Measurements from ENCODE around the gene DCTN3. TPM values are rescaled to one million over a fixed set of nuclear protein-coding genes. Genes with fewer than 3 reads are reported as not detected.
A peak's percentile ranks its signal among the peaks of the same experiment; 100 is the strongest.

DCTN3 gene
- total and polyA plus RNA-seq, 11 donors = 73.8 to 155 (median 121) TPM

GRCh38 chr9:34576597-34577399, 43.5 kb downstream of the DCTN3 start:
- no peak overlapping the region for H3K27ac ChIP-seq
- TF ChIP-seq POLR2A (IDR thresholded peaks at IDR 0.05) = no peak
- TF ChIP-seq, protein P1, sequence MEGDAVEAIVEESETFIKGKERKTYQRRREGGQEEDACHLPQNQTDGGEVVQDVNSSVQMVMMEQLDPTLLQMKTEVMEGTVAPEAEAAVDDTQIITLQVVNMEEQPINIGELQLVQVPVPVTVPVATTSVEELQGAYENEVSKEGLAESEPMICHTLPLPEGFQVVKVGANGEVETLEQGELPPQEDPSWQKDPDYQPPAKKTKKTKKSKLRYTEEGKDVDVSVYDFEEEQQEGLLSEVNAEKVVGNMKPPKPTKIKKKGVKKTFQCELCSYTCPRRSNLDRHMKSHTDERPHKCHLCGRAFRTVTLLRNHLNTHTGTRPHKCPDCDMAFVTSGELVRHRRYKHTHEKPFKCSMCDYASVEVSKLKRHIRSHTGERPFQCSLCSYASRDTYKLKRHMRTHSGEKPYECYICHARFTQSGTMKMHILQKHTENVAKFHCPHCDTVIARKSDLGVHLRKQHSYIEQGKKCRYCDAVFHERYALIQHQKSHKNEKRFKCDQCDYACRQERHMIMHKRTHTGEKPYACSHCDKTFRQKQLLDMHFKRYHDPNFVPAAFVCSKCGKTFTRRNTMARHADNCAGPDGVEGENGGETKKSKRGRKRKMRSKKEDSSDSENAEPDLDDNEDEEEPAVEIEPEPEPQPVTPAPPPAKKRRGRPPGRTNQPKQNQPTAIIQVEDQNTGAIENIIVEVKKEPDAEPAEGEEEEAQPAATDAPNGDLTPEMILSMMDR (IDR thresholded peaks at IDR 0.05) = no peak
- no peaks in the 10 kb centered on the region for H3K9me3 ChIP-seq
- 72 to 88% (median 74%) methylated on average over 12 to 14 of the region's 14 CpGs for WGBS, 4 donors
- peaks cover 0 to 30% (median 10%) of the 10 kb centered on the region in 12 donors for H3K4me1 ChIP-seq
- no peak overlapping the region for H3K4me3 ChIP-seq
- DNase-seq = no peak
- peaks cover 0 to 51% (median 15%) of the 10 kb centered on the region in 9 donors for H3K27me3 ChIP-seq
- intact Hi-C loops (cut with DNase I) = no loop called here
- ATAC-seq = peak in 1 of 4 donors; percentile 23
- no peaks in the 10 kb centered on the region for H3K36me3 ChIP-seq

DNA sequence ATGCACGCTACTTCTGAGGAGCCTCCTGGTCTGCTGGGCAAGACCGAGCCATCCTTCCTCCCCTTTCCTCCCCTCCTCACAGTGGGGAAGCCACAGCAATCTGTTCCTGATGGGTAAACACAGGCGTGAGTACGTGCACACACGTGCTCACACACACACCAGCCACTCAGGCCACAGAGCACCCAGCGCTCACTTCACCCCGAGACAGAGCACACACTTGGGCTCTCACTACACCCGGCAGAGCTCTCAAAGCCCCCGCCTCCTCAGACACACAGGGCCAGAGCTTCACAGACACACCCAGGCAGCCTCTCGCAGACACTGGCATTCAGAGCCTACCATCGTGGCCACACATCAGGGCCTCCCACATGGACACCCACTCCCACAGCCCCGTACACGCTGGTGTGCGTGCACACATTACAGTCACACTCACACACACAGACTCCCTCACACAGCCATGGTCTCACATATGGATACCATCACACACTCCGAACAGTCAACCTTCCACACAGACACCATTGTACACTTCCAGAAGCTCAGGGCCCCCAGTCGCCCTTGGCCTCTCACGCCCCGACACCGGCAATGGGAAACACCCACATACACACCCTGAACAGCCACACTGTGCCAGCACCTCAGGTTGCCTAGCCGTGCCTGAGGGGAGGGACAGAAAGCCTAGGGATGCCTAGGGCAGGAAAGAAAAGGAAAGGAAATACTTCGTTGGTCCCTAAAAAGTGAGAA, 44.3 kb downstream of the DCTN3 start:
- 86 to 88% (median 87%) methylated on average over 21 of the region's 21 CpGs for WGBS, 4 donors
- DNase-seq = no peak

DNA sequence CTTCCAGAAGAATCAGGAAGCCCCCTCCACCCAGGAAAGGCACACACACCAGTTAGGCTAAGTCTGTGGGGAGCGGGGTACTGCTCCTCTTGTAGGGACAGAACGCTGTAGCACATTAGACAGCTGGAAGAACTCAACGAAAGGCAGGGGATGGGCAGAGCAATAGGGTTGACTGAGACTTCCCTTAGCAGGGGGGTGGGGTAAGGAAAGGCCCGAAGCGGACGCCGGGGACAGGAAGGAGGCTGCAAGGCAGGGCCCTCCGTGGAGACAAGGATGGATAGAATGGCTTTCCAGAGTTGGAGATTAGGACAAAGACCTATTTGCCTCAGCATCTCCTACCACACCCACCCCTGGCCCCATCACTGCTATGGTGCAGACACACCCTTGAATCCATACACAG, 45.1 kb downstream of the DCTN3 start:
- peaks cover 0 to 37% (median 15%) of the 10 kb centered on the region in 9 donors for H3K27me3 ChIP-seq
- intact Hi-C loops (cut with DNase I) = no loop called here
- no peaks in the 10 kb centered on the region for H3K9me3 ChIP-seq
- no peaks in the 10 kb centered on the region for H3K36me3 ChIP-seq
- H3K4me1 ChIP-seq = peaks cover 0 to 30% (median 11%) of the 10 kb centered on the region in 12 donors
- DNase-seq (no peak), ATAC-seq (no peak)
- no peak overlapping the region for H3K27ac ChIP-seq
- 46 to 66% (median 61%) methylated on average over 8 of the region's 8 CpGs for WGBS, 4 donors
- H3K4me3 ChIP-seq = no peak overlapping the region
- TF ChIP-seq, protein P1 (IDR thresholded peaks at IDR 0.05) = no peak
- TF ChIP-seq POLR2A (IDR thresholded peaks at IDR 0.05) = no peak

More for the DNA sequence above, 44.3 kb downstream of the DCTN3 start:
- H3K9me3 ChIP-seq = no peaks in the 10 kb centered on the region
- ATAC-seq = no peak
- peaks cover 0 to 44% (median 15%) of the 10 kb centered on the region in 9 donors for H3K27me3 ChIP-seq
- H3K36me3 ChIP-seq = no peaks in the 10 kb centered on the region
- peaks cover 0 to 30% (median 10%) of the 10 kb centered on the region in 12 donors for H3K4me1 ChIP-seq
- no peak overlapping the region for H3K4me3 ChIP-seq
- TF ChIP-seq POLR2A (IDR thresholded peaks at IDR 0.05) = no peak
- TF ChIP-seq, protein P1 (IDR thresholded peaks at IDR 0.05) = no peak
- intact Hi-C loops (cut with DNase I) = no loop called here
- H3K27ac ChIP-seq = no peak overlapping the region

- ATAC-seq (no peak), DNase-seq (peak in 1 of 5 donors; percentile 2)
- TF ChIP-seq, protein P1 (IDR thresholded peaks at IDR 0.05) = no peak
- no peak for TF ChIP-seq POLR2A (IDR thresholded peaks at IDR 0.05)
- no peaks in the 10 kb centered on the region for H3K9me3 ChIP-seq
- no peak overlapping the region for H3K4me3 ChIP-seq
- peaks cover 0 to 30% (median 15%) of the 10 kb centered on the region in 9 donors for H3K27me3 ChIP-seq
- 91 to 98% (median 94%) methylated on average over 9 to 12 of the region's 12 CpGs for WGBS, 4 donors
- peaks cover 0 to 27% (median 10%) of the 10 kb centered on the region in 12 donors for H3K4me1 ChIP-seq
- H3K27ac ChIP-seq = no peak overlapping the region
- intact Hi-C loops (cut with DNase I) = no loop called here
- H3K36me3 ChIP-seq = no peaks in the 10 kb centered on the region
Observed at GRCh38 chr9:34574571-34574970, 45.7 kb downstream of the DCTN3 start.
